GM19463 (cell line): ENCODE results near the gene MACF1.

Experiments
- ATAC-seq: cut with Tn5 transposase; IDR thresholded peaks from one replicate; pipeline ENCODE4 v1.9.1; 2021; ENCODE audit warnings: mild to moderate bottlenecking, moderate library complexity; ENCODE audit not compliant: unreplicated experiment

Gene MACF1

DNA sequence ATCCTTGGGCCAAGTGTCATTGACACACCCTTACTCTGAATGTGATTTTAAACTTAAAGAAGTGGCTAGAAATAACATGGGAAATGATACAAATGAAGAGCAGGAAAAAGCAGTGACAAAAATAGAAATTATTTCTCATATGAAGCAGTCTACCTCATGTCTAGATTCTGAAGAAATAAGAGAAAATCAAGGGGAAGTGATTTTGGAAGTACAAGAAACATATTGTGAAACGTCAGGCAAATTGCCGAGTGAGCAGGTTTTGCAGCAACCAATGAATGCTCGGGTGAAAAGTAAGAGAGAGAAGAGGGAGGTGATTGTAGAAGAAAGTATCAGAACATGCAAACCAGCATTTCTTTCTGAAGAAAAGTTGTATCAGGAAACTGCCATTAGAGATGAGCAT lies 130.7 kb downstream of the MACF1 start:
- no peak for ATAC-seq

DNA sequence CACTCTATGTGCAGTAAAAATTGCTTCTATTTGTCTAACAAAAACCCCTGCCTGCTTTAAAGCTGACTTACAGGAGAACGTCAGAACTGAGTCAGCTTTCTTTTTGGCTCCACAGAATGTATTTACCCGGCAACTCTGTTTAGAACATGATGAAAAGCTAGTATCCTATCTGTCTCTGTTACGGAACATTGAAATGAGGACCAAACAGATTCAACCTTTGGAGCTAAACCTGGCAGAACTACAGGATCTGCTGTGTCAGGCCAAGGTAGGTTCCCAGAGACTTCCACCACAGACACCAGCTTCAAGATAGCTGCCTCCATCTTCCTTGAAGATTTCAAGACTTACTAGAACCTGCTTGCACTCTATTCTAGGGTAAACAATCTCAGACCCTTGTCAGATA lies 132.6 kb downstream of the MACF1 start:
- ATAC-seq, result no peak

DNA sequence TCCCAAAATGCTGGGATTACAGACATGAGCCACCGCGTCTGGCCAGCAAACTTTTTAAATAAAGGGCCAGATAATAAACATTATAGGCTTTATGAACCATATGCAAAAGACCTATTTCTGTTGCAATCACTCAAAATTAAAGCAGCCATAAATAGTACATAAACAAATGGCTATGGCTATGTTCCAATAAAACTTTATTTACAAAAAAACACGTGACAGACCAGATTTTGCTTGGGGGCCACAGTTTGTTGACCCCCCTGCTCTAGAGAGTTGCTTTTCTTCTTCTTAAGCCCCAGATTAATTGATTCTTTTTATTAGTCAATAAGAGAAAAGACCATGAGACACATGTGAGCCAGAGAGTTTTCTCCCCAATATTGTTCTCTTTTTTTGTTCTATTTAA lies 138.3 kb downstream of the MACF1 start:
- ATAC-seq, result no peak

DNA sequence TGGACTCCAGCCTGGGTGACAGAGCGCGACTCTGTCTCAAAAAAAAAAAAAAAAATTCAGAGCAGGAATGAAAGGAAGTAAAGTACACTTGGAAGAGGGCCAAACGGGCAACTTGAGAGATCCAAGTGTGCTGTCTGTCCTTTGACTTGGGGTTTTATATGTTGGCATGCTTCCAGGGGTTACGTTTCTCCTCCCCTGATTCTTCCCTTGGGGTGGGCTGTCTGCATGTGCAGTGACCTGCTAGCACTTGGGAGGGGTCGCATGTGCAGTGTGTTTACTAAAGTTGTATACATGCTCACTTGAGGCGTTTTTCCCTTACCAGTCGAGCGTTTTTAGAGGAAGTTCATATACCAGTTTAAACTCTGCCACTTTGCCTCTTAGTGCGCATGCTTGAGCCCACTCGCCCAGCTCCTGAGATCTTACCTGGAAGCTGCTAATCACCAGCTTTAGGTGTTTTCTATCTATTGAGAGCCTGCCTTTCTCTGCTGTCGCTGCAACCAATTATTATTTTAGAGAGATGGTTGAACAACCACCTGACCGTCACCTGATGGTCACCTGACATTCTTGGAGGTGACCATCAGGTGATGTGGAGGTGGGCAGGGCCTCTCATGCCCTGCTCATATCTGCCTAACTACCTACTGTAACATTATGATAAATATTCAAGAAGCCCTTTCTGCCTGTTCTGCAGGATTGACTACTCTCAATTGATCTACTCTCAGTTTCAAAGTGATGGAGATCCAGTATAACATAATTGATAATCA lies 140.1 kb downstream of the MACF1 start:
- no peak for ATAC-seq

DNA sequence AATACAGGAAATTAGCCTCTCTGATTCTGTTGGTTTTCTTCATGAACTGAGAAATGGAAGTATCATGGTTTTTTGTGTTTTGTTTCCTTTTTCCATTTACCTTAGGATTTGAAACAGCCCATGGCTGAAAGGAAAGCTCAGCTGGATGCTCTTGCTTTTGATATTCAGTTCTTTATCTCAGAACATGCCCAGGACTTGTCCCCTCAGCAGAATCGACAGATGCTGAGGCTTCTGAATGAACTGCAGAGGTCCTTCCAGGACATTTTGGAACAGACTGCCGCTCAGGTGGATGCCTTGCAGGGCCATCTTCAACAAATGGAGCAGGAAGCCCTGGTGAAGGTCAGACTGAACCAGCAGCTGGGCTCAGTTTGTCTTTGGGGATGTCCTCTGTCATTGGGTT lies 142.4 kb downstream of the MACF1 start:
- no peak for ATAC-seq

DNA sequence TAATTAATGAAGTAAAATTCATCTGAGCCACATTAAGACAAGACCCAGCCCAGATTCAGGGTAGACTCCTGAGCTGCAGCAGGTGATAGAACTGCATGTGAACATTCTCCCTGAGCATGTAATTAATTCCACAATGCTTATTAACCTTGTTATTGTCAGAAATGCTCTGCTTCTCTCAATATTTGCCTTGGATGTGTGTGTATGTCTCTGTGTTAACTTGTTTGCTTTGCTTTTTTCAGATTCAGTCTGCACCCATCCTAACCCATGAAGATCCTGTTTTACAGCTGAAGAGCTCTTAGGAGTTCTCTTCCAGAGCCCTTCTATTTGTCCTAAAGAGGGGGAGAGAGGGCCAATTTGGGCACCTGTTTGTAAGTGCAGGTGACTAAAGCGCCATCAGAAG lies 143.8 kb downstream of the MACF1 start:
- ATAC-seq, result no peak

DNA sequence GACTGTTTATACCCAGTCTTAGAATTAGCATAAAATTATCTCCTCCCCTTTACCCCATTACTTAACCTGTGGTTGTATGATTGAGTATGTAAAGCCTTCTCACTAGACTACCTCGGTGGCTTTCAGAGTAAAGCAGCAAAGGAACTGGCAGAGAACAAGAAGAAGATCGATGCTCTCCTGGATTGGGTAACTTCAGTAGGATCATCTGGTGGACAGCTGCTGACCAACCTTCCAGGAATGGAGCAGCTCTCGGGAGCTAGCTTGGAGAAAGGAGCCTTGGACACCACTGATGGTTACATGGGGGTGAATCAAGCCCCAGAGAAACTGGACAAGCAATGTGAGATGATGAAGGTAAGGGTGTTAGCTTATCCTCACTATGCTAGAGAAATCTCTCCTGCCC lies 148.4 kb downstream of the MACF1 start:
- ATAC-seq, result no peak

DNA sequence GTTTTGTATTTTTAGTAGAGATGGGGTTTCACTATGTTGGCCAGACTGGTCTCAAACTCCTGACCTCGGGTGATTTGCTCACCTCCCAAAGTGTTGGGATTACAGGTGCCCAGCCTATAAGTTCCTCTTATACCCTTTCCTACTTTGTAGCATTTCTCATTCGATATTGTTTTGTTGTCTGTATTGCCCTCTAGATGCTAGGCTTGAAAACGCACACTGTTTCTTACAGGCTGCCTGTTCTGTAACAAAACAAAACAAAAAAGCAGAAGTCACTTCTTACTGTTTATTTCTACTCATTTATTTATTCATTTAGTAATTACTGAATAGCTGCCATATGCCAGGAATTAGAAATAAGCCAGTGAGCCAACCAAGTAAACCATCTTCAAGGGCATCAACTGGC lies 150.1 kb downstream of the MACF1 start:
- ATAC-seq, result no peak

DNA sequence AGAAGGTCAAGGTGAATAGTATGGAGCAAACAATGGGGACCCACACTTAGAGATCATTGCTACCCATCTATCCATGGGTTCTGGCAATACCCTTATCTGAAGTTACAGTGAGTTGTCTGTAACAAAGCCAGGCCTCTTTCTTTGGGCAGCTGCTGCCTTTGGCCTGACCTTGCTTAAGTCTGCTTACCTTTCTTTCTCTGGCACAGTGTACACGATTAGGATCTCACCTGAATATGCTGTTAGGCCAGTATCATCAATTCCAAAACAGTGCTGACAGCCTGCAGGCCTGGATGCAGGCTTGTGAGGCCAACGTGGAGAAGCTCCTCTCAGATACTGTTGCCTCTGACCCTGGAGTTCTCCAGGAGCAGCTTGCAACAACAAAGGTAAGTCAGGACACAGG lies 154.0 kb downstream of the MACF1 start:
- ATAC-seq, result no peak

DNA sequence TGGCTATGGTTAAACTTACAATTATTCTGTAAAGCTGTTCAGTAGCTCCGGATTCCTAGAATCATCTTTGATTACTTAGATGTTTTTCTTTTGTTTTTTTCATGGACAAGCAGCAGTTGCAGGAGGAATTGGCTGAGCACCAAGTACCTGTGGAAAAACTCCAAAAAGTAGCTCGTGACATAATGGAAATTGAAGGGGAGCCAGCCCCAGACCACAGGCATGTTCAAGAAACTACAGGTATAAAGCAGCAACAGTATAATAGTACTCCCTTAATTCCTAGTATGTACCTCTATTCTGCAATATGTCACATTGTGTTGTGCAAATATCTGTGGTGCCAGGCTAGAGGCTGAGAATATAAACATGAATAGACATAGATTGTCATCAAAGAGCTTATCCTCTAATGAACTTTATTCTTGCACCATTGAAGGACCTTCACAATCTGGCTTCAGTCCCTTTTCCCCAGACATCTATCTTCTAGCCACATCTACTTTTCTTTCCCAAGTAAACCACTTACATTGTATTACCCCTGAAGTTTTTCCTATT lies 154.6 kb downstream of the MACF1 start:
- no peak for ATAC-seq

DNA sequence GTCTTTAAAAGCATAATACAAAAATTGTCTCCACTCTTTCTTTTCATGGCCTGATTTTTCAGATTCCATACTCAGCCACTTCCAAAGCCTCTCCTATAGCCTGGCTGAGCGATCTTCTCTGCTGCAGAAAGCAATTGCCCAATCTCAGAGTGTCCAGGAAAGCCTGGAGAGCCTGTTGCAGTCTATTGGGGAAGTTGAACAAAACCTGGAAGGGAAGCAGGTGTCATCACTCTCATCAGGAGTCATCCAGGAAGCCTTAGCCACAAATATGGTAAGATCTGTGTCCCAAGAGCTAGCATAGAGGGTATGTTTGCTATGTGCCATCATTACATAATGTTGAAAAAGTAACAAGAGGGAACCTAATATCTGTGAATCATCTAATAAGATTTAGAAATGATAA lies 156.2 kb downstream of the MACF1 start:
- ATAC-seq, result no peak

DNA sequence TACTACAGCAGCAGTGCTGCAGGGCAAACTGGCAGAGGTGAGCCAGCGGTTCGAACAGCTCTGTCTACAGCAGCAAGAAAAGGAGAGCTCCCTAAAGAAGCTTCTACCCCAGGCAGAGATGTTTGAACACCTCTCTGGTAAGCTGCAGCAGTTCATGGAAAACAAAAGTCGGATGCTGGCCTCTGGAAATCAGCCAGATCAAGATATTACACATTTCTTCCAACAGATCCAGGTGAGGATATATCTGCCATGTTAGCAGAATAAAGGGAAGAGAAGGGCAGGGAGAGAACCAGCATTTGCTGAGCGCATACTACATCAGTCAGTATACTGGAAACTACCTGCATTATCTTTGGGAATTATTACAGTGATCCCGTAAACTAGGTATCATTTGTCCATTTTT lies 157.0 kb downstream of the MACF1 start:
- ATAC-seq, result no peak

DNA sequence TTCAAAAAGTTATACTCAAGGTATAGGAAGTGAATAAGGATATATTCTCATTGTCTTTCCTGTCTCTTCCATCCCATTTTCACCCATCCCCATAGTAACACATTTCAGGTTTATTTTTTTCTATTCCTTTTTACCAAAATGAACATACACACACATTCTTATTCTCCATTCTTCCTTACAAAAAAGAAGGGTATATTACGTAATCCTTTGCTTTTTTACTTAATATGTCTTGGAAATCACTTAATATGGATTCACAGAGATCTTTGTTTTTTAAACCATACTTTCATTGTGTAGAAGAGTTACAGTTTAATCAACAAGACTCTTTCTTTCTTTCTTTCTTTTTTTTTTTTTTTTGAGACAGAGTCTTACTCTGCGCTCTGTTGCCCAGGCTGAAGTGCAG lies 158.8 kb downstream of the MACF1 start:
- no peak for ATAC-seq

DNA sequence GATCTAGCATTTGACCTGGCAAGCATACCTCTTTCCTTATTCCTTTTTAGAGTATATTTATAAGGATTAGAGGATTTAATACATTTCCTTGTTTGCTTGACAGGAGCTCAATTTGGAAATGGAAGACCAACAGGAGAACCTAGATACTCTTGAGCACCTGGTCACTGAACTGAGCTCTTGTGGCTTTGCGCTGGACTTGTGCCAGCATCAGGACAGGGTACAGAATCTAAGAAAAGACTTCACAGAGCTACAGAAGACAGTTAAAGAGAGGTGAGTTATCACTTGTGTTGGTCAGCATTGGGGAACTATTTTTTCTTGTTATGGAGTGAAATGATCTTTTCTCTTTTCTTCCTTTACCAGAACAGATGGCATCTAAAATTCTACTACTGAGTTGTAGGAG lies 163.6 kb downstream of the MACF1 start:
- ATAC-seq, result no peak

DNA sequence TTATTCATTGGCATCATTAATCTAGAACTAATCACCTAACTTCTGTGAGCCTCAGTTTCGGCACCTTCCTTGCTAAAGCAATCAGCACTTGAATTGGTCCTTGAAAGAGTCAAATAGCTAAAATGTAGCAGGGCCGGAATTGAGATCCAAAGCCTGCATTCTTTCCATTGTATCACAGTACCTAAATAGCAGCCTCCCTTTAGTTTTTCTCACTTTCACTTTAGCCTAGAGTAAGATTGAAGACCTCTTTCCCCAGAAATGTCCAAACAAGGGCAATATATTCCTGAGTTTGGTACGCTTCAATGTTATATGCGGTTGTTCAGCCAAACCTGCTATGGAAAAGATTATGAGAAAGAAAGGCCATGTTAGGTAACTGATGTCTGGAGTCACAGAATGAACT lies 165.1 kb downstream of the MACF1 start:
- no peak for ATAC-seq

DNA sequence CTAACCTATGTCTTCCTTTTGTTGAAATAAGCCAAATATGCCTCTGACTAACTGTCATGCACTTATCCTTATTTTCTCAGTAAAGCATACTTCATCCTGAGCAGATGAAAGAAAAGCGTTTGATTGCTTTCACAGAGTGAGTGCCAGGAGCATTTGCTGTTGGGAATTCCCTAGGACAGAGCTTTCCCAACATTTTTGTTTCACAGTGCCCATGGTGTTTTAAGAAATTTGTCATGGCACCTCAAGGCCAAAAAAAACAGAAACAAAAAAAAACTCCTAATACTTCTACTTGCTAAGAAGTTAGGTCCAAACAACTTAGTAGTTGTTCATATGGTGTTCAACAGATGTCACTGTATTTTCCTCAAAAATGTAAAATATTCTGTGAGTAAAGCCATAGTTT lies 166.1 kb downstream of the MACF1 start:
- no peak for ATAC-seq

DNA sequence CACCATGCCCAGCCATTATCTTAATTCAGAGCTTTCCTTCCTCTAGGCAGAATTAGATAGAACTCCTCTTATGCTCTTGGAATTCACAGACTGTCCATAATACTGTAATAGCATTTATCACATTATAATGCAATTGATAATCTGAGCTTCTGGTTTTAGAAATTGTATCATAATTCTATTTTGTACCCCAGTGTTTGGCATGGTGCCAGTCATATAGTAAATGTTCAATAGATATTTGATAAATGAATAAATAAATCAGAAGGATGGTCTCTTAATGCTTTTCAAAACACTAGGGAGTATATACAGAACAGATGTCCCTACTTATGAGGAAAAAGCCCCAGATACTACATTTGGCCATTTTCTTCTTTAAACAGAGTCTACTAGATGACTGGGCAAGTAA lies 167.6 kb downstream of the MACF1 start:
- no peak for ATAC-seq

DNA sequence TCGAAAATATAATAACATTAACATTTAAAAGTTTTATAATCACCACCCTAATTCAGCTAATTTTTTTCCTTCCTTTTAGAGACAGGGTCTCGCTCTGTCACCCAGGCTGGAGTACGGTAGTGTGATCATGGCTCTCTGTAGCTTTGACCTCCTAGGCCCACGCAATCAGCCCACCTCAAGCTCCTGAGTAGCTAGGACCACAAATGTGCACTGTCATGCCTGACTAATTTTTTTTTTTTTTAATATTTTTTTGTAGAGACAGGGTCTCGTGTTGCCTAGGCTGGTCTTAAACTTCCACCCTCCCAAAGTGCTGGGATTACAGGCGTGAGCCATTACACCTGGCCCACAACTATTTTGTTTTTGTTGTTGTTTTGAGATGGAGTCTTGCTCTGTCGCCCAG lies 172.2 kb downstream of the MACF1 start:
- ATAC-seq, result no peak

DNA sequence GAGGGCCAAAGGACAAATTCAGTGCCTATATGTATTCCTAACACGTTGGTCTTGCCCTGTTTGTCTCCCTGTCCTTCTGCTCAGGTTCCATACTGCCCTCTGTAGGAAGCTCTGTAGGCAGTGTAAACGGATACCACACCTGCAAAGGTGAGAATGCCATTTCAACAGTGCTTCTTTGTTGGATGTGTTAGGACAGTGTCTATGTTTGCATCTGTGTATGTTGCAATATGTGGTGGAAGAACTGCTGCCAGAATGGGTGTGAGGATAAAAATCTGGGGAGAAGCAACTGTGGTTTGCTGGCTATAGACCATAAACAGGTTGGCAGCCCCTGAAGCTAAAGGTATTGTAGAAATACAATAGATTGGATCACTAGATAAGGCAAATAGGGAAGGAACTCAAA lies 173.9 kb downstream of the MACF1 start:
- no peak for ATAC-seq

DNA sequence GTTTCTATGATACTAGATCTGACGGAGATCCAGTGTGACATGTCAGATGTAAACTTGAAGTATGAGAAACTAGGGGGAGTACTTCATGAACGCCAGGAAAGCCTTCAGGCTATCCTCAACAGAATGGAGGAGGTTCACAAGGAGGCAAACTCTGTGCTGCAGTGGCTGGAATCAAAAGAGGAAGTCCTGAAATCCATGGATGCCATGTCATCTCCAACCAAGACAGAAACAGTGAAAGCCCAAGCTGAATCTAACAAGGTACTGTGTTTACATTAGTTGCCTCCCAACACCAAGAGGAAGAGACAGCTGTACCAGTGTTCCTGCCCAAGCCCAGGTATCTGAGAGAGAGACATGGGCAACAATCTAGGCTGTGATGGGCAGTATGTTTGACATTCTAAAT lies 174.7 kb downstream of the MACF1 start:
- no peak for ATAC-seq

DNA sequence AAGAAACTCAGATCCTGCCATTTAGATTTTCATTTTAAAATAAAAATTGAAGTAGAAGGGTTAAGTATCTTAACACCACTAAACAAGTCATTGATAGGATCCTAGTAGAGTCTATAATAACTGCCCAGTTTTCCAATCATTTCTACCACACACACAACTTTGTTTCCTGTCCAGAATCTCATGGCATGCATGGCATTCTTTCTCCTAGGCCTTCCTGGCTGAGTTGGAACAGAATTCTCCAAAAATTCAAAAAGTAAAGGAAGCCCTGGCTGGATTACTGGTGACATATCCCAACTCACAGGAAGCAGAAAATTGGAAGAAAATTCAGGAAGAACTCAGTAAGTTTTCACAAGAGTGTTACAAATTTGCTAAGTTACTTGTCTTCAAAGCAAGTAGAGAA lies 175.5 kb downstream of the MACF1 start:
- no peak for ATAC-seq

DNA sequence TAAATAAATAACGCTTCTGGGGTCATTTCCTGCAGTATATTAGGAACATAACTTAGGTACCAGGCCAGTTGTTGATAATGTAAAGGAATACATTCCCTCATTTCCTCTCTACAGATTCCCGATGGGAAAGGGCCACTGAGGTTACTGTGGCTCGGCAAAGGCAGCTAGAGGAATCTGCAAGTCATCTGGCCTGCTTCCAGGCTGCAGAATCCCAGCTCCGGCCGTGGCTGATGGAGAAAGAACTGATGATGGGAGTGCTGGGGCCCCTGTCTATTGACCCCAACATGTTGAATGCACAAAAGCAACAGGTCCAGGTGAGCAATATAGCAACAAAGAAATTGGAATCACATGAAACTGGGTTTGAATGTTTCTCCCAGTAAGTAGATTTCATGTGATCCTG lies 177.3 kb downstream of the MACF1 start:
- ATAC-seq, result no peak

DNA sequence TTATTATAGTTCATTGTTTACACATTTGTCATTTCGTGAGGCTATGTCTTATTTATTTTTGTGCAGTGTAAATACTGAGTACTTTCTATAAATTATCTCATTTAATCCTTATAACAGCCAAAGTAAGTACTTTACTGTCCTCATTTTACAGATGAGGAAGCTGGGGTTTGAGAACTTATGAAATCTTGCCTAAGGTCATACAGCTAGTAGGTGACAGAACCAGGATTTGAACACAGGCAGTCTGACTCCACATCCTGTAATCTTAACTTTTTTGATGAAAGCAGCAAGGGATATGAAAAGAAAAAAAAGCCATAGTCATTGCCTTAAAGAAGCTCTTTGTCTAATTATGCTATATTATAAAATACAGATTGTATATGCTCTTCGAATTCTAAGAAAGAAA lies 179.8 kb downstream of the MACF1 start:
- ATAC-seq, result no peak
